Measurements from ENCODE around the gene PLSCR2. TPM values are rescaled to one million over a fixed set of nuclear protein-coding genes. Genes with fewer than 3 reads are reported as not detected.

Gene PLSCR2
- total RNA-seq, 4 donors from 2014 or later, result 1.3 TPM; not detected in 3

GRCh38 chr3:146384786-146385185, 84.6 kb downstream of the PLSCR2 start:
- Histone ChIP-seq H3K27me3 (no peaks in the 10 kb centered on the region), H3K9me3 (no peaks in the 10 kb centered on the region), H3K4me1 (no peaks in the 10 kb centered on the region), H3K27ac (no peak overlapping the region), H3K36me3 (no peaks in the 10 kb centered on the region), H3K4me3 (no peak overlapping the region)
- no peak for ATAC-seq
- no peak for TF ChIP-seq CTCF (IDR thresholded peaks at IDR 0.05)
- no peak for TF ChIP-seq EP300 (IDR thresholded peaks at IDR 0.05)
- TF ChIP-seq POLR2AphosphoS5 (IDR thresholded peaks at IDR 0.05), result no peak
- no peak for TF ChIP-seq POLR2A (IDR thresholded peaks at IDR 0.05)

Other genes with a start within 250 kb of the PLSCR2 start
- gene PLSCR4, start 218.5 kb downstream of the PLSCR2 start, total RNA-seq, result 10 to 100 TPM; 42.0 to 83.3 (median 61.5) TPM
- 100 to 1,000 TPM in 2 of 4 donors, 10 to 100 TPM in 2; 37.1 to 190 (median 88.7) TPM for gene PLSCR1, start 75.0 kb upstream of the PLSCR2 start, total RNA-seq
- gene PLSCR5, start 135.8 kb upstream of the PLSCR2 start, total RNA-seq, result not detected